ENCODE data around the gene CCNA1. TPM values are rescaled to one million over a fixed set of nuclear protein-coding genes. Genes with fewer than 3 reads are reported as not detected.

Gene CCNA1
- total and polyA plus RNA-seq, 2 of the 13 experiments (the other 11 are each of a cell fraction or from before 2014, with no cell fraction given), result not detected

DNA sequence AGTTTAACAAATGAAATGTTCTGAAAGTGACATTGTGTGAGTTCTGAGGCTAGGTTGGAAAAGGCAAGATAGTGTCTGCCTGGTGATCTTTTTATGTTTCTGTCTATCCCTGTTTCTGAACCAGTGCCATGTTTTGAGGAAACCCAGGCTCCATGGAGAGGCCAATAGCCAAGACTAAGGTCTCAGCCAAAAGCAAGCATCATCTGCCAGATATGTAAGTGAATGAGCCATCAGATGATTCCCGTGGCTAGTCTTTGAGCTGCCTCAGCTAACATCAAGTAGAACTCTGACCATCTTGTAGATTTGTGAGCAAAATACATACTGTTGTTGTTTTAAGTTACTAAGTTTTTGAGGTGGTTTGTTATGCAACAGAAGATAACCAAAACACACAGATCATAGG, 19.6 kb upstream of the CCNA1 start:
- H4K20me1 ChIP-seq (ENCODE audit: insufficient read depth, low read length), result no peaks in the 10 kb centered on the region
- intact Hi-C loops (cut with micrococcal nuclease; ENCODE audit: unreplicated experiment), result no loop called here
- no peaks in the 10 kb centered on the region for H3K36me3 ChIP-seq (replicated peaks in 1 of 2; ENCODE audit: control insufficient read depth in 1 of 2, insufficient read depth in 2 of 2, low read length in 2 of 2)
- no peak overlapping the region for H2AFZ ChIP-seq (ENCODE audit: low read length)
- in situ Hi-C loops (cut with HindIII; ENCODE audit: extremely low pct_ligation_motif_present, low pct_unique_long_range_greater_than_20kb), result no loop called here
- no peaks in the 10 kb centered on the region for H3K4me1 ChIP-seq (ENCODE audit: insufficient read depth, low read length)
- FAIRE-seq (no peak), ATAC-seq (no peak), DNase-seq (ENCODE audit: low spot score) (no peak)
- 0% methylated on average over 1 of the region's 1 CpG for WGBS (ENCODE audit: low lambda C conversion rate)
- no peak overlapping the region for H3K4me2 ChIP-seq (ENCODE audit: low read depth, low read length)
- CTCF ChIA-PET (ENCODE audit: low intra/inter-chr PET ratio, low total read pairs), result no interaction called here
- H3K9ac ChIP-seq (ENCODE audit: insufficient read depth, low read depth, low read length), result no peak overlapping the region
- TF ChIP-seq FOSL2 (CRISPR knock-in tag; IDR thresholded peaks at IDR 0.05) (no peak), ZNF841 (CRISPR knock-in tag; IDR thresholded peaks at IDR 0.05; ENCODE audit: borderline replicate concordance) (no peak), ZNF607 (CRISPR knock-in tag; IDR thresholded peaks at IDR 0.05; ENCODE audit: borderline replicate concordance) (no peak), ZFP36L2 (CRISPR knock-in tag; IDR thresholded peaks at IDR 0.05) (no peak), U2AF1 (optimal IDR thresholded peaks at IDR 0.05; ENCODE audit: low read depth, low read length) (no peak), ZNF572 (CRISPR knock-in tag; IDR thresholded peaks at IDR 0.05) (no peak)
- TF ChIP-seq, protein P1, sequence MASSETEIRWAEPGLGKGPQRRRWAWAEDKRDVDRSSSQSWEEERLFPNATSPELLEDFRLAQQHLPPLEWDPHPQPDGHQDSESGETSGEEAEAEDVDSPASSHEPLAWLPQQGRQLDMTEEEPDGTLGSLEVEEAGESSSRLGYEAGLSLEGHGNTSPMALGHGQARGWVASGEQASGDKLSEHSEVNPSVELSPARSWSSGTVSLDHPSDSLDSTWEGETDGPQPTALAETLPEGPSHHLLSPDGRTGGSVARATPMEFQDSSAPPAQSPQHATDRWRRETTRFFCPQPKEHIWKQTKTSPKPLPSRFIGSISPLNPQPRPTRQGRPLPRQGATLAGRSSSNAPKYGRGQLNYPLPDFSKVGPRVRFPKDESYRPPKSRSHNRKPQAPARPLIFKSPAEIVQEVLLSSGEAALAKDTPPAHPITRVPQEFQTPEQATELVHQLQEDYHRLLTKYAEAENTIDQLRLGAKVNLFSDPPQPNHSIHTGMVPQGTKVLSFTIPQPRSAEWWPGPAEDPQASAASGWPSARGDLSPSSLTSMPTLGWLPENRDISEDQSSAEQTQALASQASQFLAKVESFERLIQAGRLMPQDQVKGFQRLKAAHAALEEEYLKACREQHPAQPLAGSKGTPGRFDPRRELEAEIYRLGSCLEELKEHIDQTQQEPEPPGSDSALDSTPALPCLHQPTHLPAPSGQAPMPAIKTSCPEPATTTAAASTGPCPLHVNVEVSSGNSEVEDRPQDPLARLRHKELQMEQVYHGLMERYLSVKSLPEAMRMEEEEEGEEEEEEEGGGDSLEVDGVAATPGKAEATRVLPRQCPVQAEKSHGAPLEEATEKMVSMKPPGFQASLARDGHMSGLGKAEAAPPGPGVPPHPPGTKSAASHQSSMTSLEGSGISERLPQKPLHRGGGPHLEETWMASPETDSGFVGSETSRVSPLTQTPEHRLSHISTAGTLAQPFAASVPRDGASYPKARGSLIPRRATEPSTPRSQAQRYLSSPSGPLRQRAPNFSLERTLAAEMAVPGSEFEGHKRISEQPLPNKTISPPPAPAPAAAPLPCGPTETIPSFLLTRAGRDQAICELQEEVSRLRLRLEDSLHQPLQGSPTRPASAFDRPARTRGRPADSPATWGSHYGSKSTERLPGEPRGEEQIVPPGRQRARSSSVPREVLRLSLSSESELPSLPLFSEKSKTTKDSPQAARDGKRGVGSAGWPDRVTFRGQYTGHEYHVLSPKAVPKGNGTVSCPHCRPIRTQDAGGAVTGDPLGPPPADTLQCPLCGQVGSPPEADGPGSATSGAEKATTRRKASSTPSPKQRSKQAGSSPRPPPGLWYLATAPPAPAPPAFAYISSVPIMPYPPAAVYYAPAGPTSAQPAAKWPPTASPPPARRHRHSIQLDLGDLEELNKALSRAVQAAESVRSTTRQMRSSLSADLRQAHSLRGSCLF (CRISPR knock-in tag; IDR thresholded peaks at IDR 0.05; ENCODE audit: borderline replicate concordance), result no peak
- TF ChIP-seq, protein P2, sequence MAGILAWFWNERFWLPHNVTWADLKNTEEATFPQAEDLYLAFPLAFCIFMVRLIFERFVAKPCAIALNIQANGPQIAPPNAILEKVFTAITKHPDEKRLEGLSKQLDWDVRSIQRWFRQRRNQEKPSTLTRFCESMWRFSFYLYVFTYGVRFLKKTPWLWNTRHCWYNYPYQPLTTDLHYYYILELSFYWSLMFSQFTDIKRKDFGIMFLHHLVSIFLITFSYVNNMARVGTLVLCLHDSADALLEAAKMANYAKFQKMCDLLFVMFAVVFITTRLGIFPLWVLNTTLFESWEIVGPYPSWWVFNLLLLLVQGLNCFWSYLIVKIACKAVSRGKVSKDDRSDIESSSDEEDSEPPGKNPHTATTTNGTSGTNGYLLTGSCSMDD (CRISPR knock-in tag; IDR thresholded peaks at IDR 0.05), result no peak
- TF ChIP-seq, protein P3, sequence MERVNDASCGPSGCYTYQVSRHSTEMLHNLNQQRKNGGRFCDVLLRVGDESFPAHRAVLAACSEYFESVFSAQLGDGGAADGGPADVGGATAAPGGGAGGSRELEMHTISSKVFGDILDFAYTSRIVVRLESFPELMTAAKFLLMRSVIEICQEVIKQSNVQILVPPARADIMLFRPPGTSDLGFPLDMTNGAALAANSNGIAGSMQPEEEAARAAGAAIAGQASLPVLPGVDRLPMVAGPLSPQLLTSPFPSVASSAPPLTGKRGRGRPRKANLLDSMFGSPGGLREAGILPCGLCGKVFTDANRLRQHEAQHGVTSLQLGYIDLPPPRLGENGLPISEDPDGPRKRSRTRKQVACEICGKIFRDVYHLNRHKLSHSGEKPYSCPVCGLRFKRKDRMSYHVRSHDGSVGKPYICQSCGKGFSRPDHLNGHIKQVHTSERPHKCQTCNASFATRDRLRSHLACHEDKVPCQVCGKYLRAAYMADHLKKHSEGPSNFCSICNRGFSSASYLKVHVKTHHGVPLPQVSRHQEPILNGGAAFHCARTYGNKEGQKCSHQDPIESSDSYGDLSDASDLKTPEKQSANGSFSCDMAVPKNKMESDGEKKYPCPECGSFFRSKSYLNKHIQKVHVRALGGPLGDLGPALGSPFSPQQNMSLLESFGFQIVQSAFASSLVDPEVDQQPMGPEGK (CRISPR knock-in tag; IDR thresholded peaks at IDR 0.05), result no peak
- H3K79me2 ChIP-seq (ENCODE audit: insufficient read depth, low read length), result no peaks in the 10 kb centered on the region
- H3K9me3 ChIP-seq (ENCODE audit: low read length), result no peaks in the 10 kb centered on the region
- H3K4me3 ChIP-seq (replicated peaks in 1 of 3; ENCODE audit: insufficient read depth in 1 of 3, low read depth in 2 of 3, low read length in 3 of 3), result no peak overlapping the region
- POLR2A ChIA-PET, result no interaction called here
- BruUV-seq (replicated peaks), result no TSS peak
- no peak overlapping the region for H3K27ac ChIP-seq (ENCODE audit: extremely low read length, insufficient read depth, low read length)
- no peaks in the 10 kb centered on the region for H3K27me3 ChIP-seq (ENCODE audit: control insufficient read depth in 1 of 2, insufficient read depth in 2 of 2, low read length in 2 of 2)

All from HepG2 (cell line).